Kidney (tissue), 14 donors: Measurements from ENCODE around the gene COA1. TPM values are rescaled to one million over a fixed set of nuclear protein-coding genes. Genes with fewer than 3 reads are reported as not detected.

ENCODE experiments used
- DNase-seq, 5 donors: peaks; one replicate each; pipeline ENCODE4 v3.0.0-alpha.2; 2013 to 2020
- FAIRE-seq: peaks from 2 replicates; lab custom pipeline; 2012; peaks lifted over from hg19 to GRCh38; lab: Jason Lieb, UNC
- H3K27ac ChIP-seq, 2 donors: one replicate each; pipeline ENCODE4 v1.7.0; 2013; ENCODE audit warnings: low read depth in 2 of 2, low read length in 2 of 2, inconsistent platforms in 1 of 2
- H3K27me3 ChIP-seq: one replicate; pipeline ENCODE4 v1.7.1; 2013; ENCODE audit warnings: low read length, inconsistent platforms; ENCODE audit not compliant: control insufficient read depth, insufficient read depth
- H3K36me3 ChIP-seq, 3 donors: one replicate each; pipeline versions ENCODE4 v1.7.0 to v1.7.1; 2013; ENCODE audit warnings: low read length in 3 of 3, control low read depth in 1 of 3, inconsistent platforms in 1 of 3; ENCODE audit not compliant: insufficient read depth in 3 of 3, control insufficient read depth in 2 of 3
- H3K4me1 ChIP-seq, 3 donors: one replicate each; pipeline versions ENCODE4 v1.7.0 to v1.7.1; 2013; ENCODE audit warnings: low read length in 3 of 3, inconsistent platforms in 1 of 3, low read depth in 1 of 3; ENCODE audit not compliant: control insufficient read depth in 2 of 3, insufficient read depth in 2 of 3
- H3K4me3 ChIP-seq, 3 donors: one replicate each; pipeline versions ENCODE4 v1.7.0 to v1.8.1; 2013; ENCODE audit warnings: low read length in 3 of 3, control low read depth in 1 of 3, inconsistent platforms in 1 of 3
- H3K9ac ChIP-seq, 3 donors: one replicate each; pipeline versions ENCODE4 v1.7.0 to v1.7.1; 2013; ENCODE audit warnings: low read length in 3 of 3, control low read depth in 1 of 3, inconsistent platforms in 1 of 3
- H3K9me3 ChIP-seq, 3 donors: one replicate each; pipeline versions ENCODE4 v1.7.0 to v1.7.1; 2013; ENCODE audit warnings: low read length in 3 of 3, control low read depth in 1 of 3, inconsistent platforms in 1 of 3; ENCODE audit not compliant: control insufficient read depth in 2 of 3, insufficient read depth in 1 of 3
- CTCF ChIP-seq: IDR thresholded peaks from 3 replicates; pipeline ENCODE4 v1.5.1; 2012; ENCODE audit warnings: mild to moderate bottlenecking, moderate library complexity, borderline replicate concordance; ENCODE audit not compliant: insufficient read depth; ENCODE audit errors: extremely low read depth
- intact Hi-C: fragments of 100-400 bp; cut with DNase I; formaldehyde crosslinking; loops from one replicate; pipeline ENCODE4 v1.11.1; 2022
- polyA plus RNA-seq: library from polyadenylated mRNA; stranded (reverse); fragments of 350-450 nt; fragmentation: Illumina TruSeq; extraction: RNeasy Lipid Tissue Mini Kit (QIAGEN cat#74804); gene quantifications from one replicate; pipeline ENCODE4 v1.2.3, GENCODE V29; 2014; ENCODE audit warnings: low read depth, low replicate concordance; ENCODE audit not compliant: insufficient read depth
- total RNA-seq: library from RNA; stranded (reverse); fragmentation: NEBNext Ultra II Directional; extraction: Animal tissue kit (Norgen Biotek cat#: 25700); gene quantifications from one replicate; pipeline ENCODE4 v1.2.1, GENCODE V29; 2021
- donor health status: control.
- donor health status: control.
- donor health status: control.
- donor health status: control.
- donor health status: control.
- donor health status: DM: yes; HTN: yes; CAD: no.
- donor health status: Normal renal cell carcinoma (clear cell type).

Gene COA1
- total and polyA plus RNA-seq, 2 donors from 2014 or later = 49.6 to 58.9 TPM

GRCh38 chr7:43701929-43702328 lies 27.4 kb downstream of the COA1 start:
- Histone ChIP-seq H3K4me1 (peaks cover 0 to 3% (median 0%) of the 10 kb centered on the region in 3 donors), H3K27me3 (no peaks in the 10 kb centered on the region), H3K9ac (no peak overlapping the region), H3K27ac (no peak overlapping the region), H3K4me3 (no peak overlapping the region), H3K36me3 (no peaks in the 10 kb centered on the region), H3K9me3 (no peaks in the 10 kb centered on the region)
- intact Hi-C loops = no loop called here
- FAIRE-seq = no peak
- no peak for DNase-seq
- no peak for TF ChIP-seq CTCF

GRCh38 chr7:43701500-43701854 lies 27.8 kb downstream of the COA1 start:
- H3K4me3 ChIP-seq = no peak overlapping the region
- FAIRE-seq = no peak
- TF ChIP-seq CTCF = no peak
- DNase-seq = no peak
- H3K9me3 ChIP-seq = no peaks in the 10 kb centered on the region
- H3K9ac ChIP-seq = no peak overlapping the region
- H3K4me1 ChIP-seq = peaks cover 0 to 3% (median 0%) of the 10 kb centered on the region in 3 donors
- intact Hi-C loops = no loop called here
- H3K36me3 ChIP-seq = no peaks in the 10 kb centered on the region
- no peaks in the 10 kb centered on the region for H3K27me3 ChIP-seq
- no peak overlapping the region for H3K27ac ChIP-seq

- peaks cover 0 to 3% (median 0%) of the 10 kb centered on the region in 3 donors for H3K4me1 ChIP-seq
- intact Hi-C loops = no loop called here
- DNase-seq (no peak), FAIRE-seq (no peak)
- H3K27me3 ChIP-seq = no peaks in the 10 kb centered on the region
- H3K9ac ChIP-seq = no peak overlapping the region
- TF ChIP-seq CTCF = no peak
- H3K36me3 ChIP-seq = no peaks in the 10 kb centered on the region
- no peak overlapping the region for H3K4me3 ChIP-seq
- H3K9me3 ChIP-seq = no peaks in the 10 kb centered on the region
- no peak overlapping the region for H3K27ac ChIP-seq
Observed at GRCh38 chr7:43700646-43701499, 28.4 kb downstream of the COA1 start.
